ENCODE results near the gene COX10. TPM values are rescaled to one million over a fixed set of nuclear protein-coding genes. Genes with fewer than 3 reads are reported as not detected.
A peak's percentile ranks its signal among the peaks of the same experiment; 100 is the strongest.
"Not testable (repeated sequence)": the region's sequence is repeated elsewhere in the genome, so short reads cannot be mapped to it uniquely, and the experiment has no call there.

The COX10 gene
- polyA plus RNA-seq (2013, experiment 1 of 2): 15.3 TPM
- 16.2 TPM for polyA plus RNA-seq (2013, experiment 2 of 2)

DNA sequence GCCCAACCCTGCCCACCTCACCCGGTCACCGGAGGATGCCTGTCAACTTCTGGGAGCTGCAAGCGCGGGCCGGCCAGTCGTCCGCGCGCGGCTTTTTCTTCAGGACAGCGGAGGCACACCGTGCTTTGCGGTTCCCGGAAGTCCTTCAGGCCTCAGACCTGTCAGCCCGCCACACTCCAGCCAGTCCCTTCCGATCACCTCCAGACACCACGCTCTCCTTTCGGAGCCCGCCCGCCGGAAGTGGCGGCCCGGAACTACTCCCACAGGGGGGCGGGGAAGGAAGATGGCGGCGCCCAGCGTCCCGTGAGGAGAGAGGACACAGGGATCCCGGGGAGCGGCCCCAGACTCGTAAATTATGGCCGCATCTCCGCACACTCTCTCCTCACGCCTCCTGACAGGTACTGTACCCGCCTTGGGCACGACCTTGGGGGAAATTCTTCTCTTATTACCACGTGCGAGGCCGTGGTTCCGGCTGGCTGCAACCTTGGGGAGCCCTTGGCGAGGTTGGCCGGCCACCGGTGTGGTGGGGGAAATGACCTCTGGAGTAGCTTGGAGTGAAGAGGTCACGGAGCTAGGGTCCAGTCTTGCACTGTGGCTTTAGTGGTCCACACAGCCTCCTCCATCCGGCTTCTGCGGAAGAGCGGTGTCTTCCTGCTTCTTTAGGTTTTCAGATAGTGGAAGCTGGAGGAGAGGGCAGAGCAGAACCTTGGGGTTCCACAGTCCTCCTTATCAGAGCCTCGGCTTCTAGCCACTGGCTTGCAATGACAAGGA, at the start of gene COX10:
COX10 (plus strand) TSS at position 254 of the 771 bp plus-strand sequence; CDS start at position 356, 102 bp downstream.
- no peaks in the 10 kb centered on the region for H3K27me3 ChIP-seq (ENCODE audit: insufficient read depth, low read length, poor library complexity)
- peak within 1 kb of the TSS; percentile 75 for H3K4me2 ChIP-seq (ENCODE audit: low read length)
- no peaks in the 10 kb centered on the region for H3K4me1 ChIP-seq (ENCODE audit: control insufficient read depth, low read depth, low read length)
- H3K18ac ChIP-seq (ENCODE audit: low read length): peak within 1 kb of the TSS; percentile 89
- peak; percentile 96 for DNase-seq
- no CpG with 5 or more reads among the region's 48 CpGs for WGBS (ENCODE audit: extremely low coverage, insufficient coverage, low lambda C conversion rate)
- peak within 1 kb of the TSS; percentile 90 for H3K23ac ChIP-seq (ENCODE audit: low read length)
- H4K5ac ChIP-seq (ENCODE audit: low read length): no peak within 1 kb of the TSS
- H3K36me3 ChIP-seq (ENCODE audit: control insufficient read depth, insufficient read depth, low read length): no peaks in the 10 kb centered on the region
- H3K4ac ChIP-seq (ENCODE audit: low read depth, low read length): peak within 1 kb of the TSS; percentile 56
- H4K8ac ChIP-seq (ENCODE audit: low read depth, low read length): peak within 1 kb of the TSS; percentile 7
- peaks cover 27% of the 10 kb centered on the region for H3K79me2 ChIP-seq (ENCODE audit: control insufficient read depth, insufficient read depth, low read length)
- peak within 1 kb of the TSS; percentile 99 for H3K4me3 ChIP-seq (ENCODE audit: low read length)
- H2BK120ac ChIP-seq (ENCODE audit: low read depth, low read length): no peak within 1 kb of the TSS
- peak within 1 kb of the TSS; percentile 98 for H3K56ac ChIP-seq (ENCODE audit: low read length)
- peak within 1 kb of the TSS; percentile 70 for H2BK5ac ChIP-seq (ENCODE audit: low read length)
- no peak within 1 kb of the TSS for H2AK5ac ChIP-seq (ENCODE audit: low read length)
- H3K9ac ChIP-seq (ENCODE audit: low read length): peak within 1 kb of the TSS; percentile 97
- peak within 1 kb of the TSS; percentile 69 for H3K27ac ChIP-seq (ENCODE audit: low read depth, low read length)
- H2BK15ac ChIP-seq (replicated peaks; ENCODE audit: low read depth): no peak within 1 kb of the TSS
- H3K79me1 ChIP-seq (ENCODE audit: low read length): peaks cover 19% of the 10 kb centered on the region

DNA sequence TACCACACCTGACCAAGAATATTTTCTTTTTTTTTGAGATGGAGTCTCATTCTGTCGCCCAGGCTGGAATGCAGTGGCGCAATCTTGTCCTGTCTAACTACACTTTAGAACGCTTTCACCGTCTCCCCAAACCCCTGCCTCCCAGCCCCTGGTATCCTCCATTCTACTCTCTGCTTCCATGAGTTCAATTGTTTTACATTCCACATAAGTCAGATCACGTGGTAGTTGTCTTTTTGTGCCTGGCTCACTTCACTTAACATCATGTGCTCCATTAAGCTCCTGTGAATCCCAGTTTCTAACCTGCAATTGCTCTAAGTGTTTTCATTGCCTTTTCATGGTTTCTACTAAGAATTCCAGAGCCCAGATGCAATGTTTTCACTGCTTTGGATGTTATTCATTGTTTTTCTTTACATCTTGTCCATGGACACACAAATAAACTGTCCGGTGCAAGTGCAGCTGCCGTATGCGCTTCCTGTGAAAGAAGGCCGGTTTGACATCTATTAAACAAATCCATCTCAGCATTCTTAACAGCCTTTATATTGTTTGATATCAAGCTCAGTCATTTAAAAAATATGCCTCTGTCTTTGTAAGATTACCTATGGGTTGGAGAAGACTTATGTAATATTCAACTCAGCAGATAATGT, 47.5 kb upstream of the COX10 start:
- not testable (repeated sequence) for H3K79me2 ChIP-seq (ENCODE audit: control insufficient read depth, insufficient read depth, low read length); H2BK120ac ChIP-seq (ENCODE audit: low read depth, low read length); H2BK5ac ChIP-seq (ENCODE audit: low read length); H2AK5ac ChIP-seq (ENCODE audit: low read length); H3K23ac ChIP-seq (ENCODE audit: low read length); H3K18ac ChIP-seq (ENCODE audit: low read length); H3K4me3 ChIP-seq (ENCODE audit: low read length); H4K8ac ChIP-seq (ENCODE audit: low read depth, low read length); H3K27ac ChIP-seq (ENCODE audit: low read depth, low read length); DNase-seq; H3K27me3 ChIP-seq (ENCODE audit: insufficient read depth, low read length, poor library complexity); H3K79me1 ChIP-seq (ENCODE audit: low read length); H3K56ac ChIP-seq (ENCODE audit: low read length); H2BK15ac ChIP-seq (replicated peaks; ENCODE audit: low read depth); H3K4me2 ChIP-seq (ENCODE audit: low read length); H3K4me1 ChIP-seq (ENCODE audit: control insufficient read depth, low read depth, low read length); H3K4ac ChIP-seq (ENCODE audit: low read depth, low read length); H4K5ac ChIP-seq (ENCODE audit: low read length); H3K9ac ChIP-seq (ENCODE audit: low read length); H3K36me3 ChIP-seq (ENCODE audit: control insufficient read depth, insufficient read depth, low read length)
- no CpG with 5 or more reads among the region's 9 CpGs for WGBS (ENCODE audit: extremely low coverage, insufficient coverage, low lambda C conversion rate)

DNA sequence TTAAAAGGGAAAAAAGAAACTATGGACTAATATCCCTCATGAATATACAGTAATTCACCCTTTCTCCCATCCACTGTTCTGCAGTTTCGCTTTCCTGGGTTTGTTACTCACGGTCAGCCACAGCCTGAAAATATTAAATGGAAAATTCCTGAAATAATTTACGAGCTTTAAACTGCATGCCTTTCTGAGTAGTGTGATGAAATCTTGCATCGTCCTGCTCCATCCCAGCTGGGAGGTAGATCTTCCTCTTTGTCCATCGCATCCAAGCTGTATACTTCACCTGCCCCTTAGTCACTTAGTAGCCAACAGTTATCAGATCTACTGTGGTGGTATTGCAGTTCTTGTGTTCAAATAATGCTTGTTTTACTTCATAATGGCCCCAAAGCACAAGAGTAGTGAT, 39.5 kb upstream of the COX10 start:
- not testable (repeated sequence) for H3K4me2 ChIP-seq (ENCODE audit: low read length); DNase-seq; H3K27ac ChIP-seq (ENCODE audit: low read depth, low read length); H3K36me3 ChIP-seq (ENCODE audit: control insufficient read depth, insufficient read depth, low read length); H3K79me1 ChIP-seq (ENCODE audit: low read length); H3K4me3 ChIP-seq (ENCODE audit: low read length); H3K9ac ChIP-seq (ENCODE audit: low read length); H3K4ac ChIP-seq (ENCODE audit: low read depth, low read length); H2BK5ac ChIP-seq (ENCODE audit: low read length); H3K27me3 ChIP-seq (ENCODE audit: insufficient read depth, low read length, poor library complexity); H2BK15ac ChIP-seq (replicated peaks; ENCODE audit: low read depth); H4K8ac ChIP-seq (ENCODE audit: low read depth, low read length); H3K79me2 ChIP-seq (ENCODE audit: control insufficient read depth, insufficient read depth, low read length); H3K18ac ChIP-seq (ENCODE audit: low read length); H2AK5ac ChIP-seq (ENCODE audit: low read length); H4K5ac ChIP-seq (ENCODE audit: low read length); H3K23ac ChIP-seq (ENCODE audit: low read length); H2BK120ac ChIP-seq (ENCODE audit: low read depth, low read length); H3K56ac ChIP-seq (ENCODE audit: low read length); H3K4me1 ChIP-seq (ENCODE audit: control insufficient read depth, low read depth, low read length)
- no CpG with 5 or more reads among the region's 5 CpGs for WGBS (ENCODE audit: extremely low coverage, insufficient coverage, low lambda C conversion rate)

DNA sequence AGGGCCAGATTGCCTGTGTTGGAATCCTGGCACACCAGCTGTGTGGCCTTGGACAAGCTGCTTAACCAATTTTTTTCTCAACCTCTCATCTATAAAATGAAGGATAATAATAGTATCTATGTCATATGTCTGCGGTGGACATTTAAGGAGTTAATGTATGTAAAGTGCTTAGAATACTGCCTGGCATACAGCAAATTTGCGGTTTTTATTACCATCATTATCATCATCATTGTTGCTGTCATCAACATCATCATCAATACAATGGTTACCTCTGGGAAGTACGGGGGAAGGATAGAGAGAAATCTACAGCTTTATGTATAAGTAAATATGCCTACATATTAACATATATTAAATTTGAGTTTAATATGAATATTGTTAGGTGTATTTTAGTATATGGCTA, 37.1 kb upstream of the COX10 start:
- Histone ChIP-seq H4K8ac (ENCODE audit: low read depth, low read length) (no peak overlapping the region), H3K18ac (ENCODE audit: low read length) (no peak overlapping the region), H3K9ac (ENCODE audit: low read length) (no peak overlapping the region), H2BK5ac (ENCODE audit: low read length) (no peak overlapping the region), H3K56ac (ENCODE audit: low read length) (no peak overlapping the region), H2AK5ac (ENCODE audit: low read length) (no peak overlapping the region), H3K4me3 (ENCODE audit: low read length) (no peak overlapping the region), H3K79me2 (ENCODE audit: control insufficient read depth, insufficient read depth, low read length) (no peaks in the 10 kb centered on the region), H2BK15ac (replicated peaks; ENCODE audit: low read depth) (no peak overlapping the region), H3K79me1 (ENCODE audit: low read length) (no peaks in the 10 kb centered on the region), H3K4me1 (ENCODE audit: control insufficient read depth, low read depth, low read length) (no peaks in the 10 kb centered on the region), H3K27me3 (ENCODE audit: insufficient read depth, low read length, poor library complexity) (no peaks in the 10 kb centered on the region), H4K5ac (ENCODE audit: low read length) (no peak overlapping the region), H3K27ac (ENCODE audit: low read depth, low read length) (no peak overlapping the region), H2BK120ac (ENCODE audit: low read depth, low read length) (no peak overlapping the region), H3K4me2 (ENCODE audit: low read length) (no peak overlapping the region), H3K36me3 (ENCODE audit: control insufficient read depth, insufficient read depth, low read length) (no peaks in the 10 kb centered on the region), H3K23ac (ENCODE audit: low read length) (no peak overlapping the region), H3K4ac (ENCODE audit: low read depth, low read length) (no peak overlapping the region)
- no peak for DNase-seq
- no CpG with 5 or more reads among the region's 3 CpGs for WGBS (ENCODE audit: extremely low coverage, insufficient coverage, low lambda C conversion rate)

DNA sequence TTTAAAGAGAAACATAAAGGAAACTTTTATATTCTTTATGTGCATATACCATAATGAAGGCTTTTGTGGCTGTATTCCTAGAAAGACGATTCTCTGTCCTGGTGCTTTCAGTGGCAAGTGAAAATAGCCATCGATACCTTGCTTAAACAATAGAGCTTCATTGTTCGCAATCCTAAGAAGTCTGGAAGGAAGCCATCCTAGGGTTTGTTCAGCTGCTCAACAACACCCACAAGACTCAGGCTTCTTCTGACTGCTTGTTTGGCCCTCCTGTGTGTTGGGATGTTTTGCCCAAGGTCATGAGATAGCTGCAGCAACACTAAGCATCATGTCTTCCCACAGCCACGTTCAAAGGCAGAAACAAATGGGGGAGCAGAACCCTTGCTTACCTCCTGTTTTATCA, 36.1 kb upstream of the COX10 start:
- no peaks in the 10 kb centered on the region for H3K4me1 ChIP-seq (ENCODE audit: control insufficient read depth, low read depth, low read length)
- no peak overlapping the region for H3K4me2 ChIP-seq (ENCODE audit: low read length)
- no peak overlapping the region for H4K8ac ChIP-seq (ENCODE audit: low read depth, low read length)
- no peaks in the 10 kb centered on the region for H3K79me2 ChIP-seq (ENCODE audit: control insufficient read depth, insufficient read depth, low read length)
- no peaks in the 10 kb centered on the region for H3K79me1 ChIP-seq (ENCODE audit: low read length)
- H3K23ac ChIP-seq (ENCODE audit: low read length): no peak overlapping the region
- no peak overlapping the region for H2BK120ac ChIP-seq (ENCODE audit: low read depth, low read length)
- no peak overlapping the region for H3K4ac ChIP-seq (ENCODE audit: low read depth, low read length)
- H2BK15ac ChIP-seq (replicated peaks; ENCODE audit: low read depth): no peak overlapping the region
- H3K18ac ChIP-seq (ENCODE audit: low read length): no peak overlapping the region
- WGBS (ENCODE audit: extremely low coverage, insufficient coverage, low lambda C conversion rate): no CpG with 5 or more reads among the region's 4 CpGs
- H3K27me3 ChIP-seq (ENCODE audit: insufficient read depth, low read length, poor library complexity): no peaks in the 10 kb centered on the region
- no peak overlapping the region for H2AK5ac ChIP-seq (ENCODE audit: low read length)
- H3K4me3 ChIP-seq (ENCODE audit: low read length): no peak overlapping the region
- H3K36me3 ChIP-seq (ENCODE audit: control insufficient read depth, insufficient read depth, low read length): no peaks in the 10 kb centered on the region
- DNase-seq: no peak
- no peak overlapping the region for H4K5ac ChIP-seq (ENCODE audit: low read length)
- no peak overlapping the region for H3K27ac ChIP-seq (ENCODE audit: low read depth, low read length)
- no peak overlapping the region for H3K9ac ChIP-seq (ENCODE audit: low read length)
- H2BK5ac ChIP-seq (ENCODE audit: low read length): no peak overlapping the region
- H3K56ac ChIP-seq (ENCODE audit: low read length): no peak overlapping the region
